HEK293 (cell line): ENCODE results near the gene SUPT5H.

ENCODE experiments used
- CTCF ChIA-PET: fragments of 350-600 bp; formaldehyde crosslinking; extraction: SDS; loops from one replicate; lab custom pipeline; 2021; ENCODE audit warnings: antibody characterized with exemption; lab: Yijun Ruan, JAX
- POLR2A ChIA-PET: fragments of 300-600 bp; formaldehyde crosslinking; extraction: SDS; loops from one replicate; lab custom pipeline; 2020; ENCODE audit warnings: antibody characterized with exemption, inconsistent platforms; lab: Yijun Ruan, JAX
- H3K27ac ChIP-seq: fragments of 200-500 bp; sonication (Bioruptor generic); 2 replicates; pipeline ENCODE4 v1.5.1; 2014; ENCODE audit warnings: low read depth, low read length, control low read depth, inconsistent platforms; ENCODE audit errors: extremely low read depth
- H3K36me3 ChIP-seq, 2 experiments: fragments of 200-500 bp in 1 of 2; sonication (Bioruptor generic) in 1 of 2; 1 replicate in 1 of 2; 2 replicates in 1 of 2; pipeline ENCODE4 v1.5.1; 2014 to 2017; ENCODE audit warnings: inconsistent platforms in 2 of 2, low read length in 2 of 2; ENCODE audit not compliant: control insufficient read depth in 2 of 2, insufficient read depth in 1 of 2
- H3K4me1 ChIP-seq: fragments of 200-500 bp; sonication (Bioruptor generic); 2 replicates; pipeline ENCODE4 v1.5.1; 2014; ENCODE audit warnings: mild to moderate bottlenecking, low read length, inconsistent platforms; ENCODE audit not compliant: control insufficient read depth, insufficient read depth
- H3K4me3 ChIP-seq: 2 replicates; pipeline ENCODE4 v1.5.1; 2011; ENCODE audit warnings: low read depth, mild to moderate bottlenecking, control low read depth, low read length, moderate library complexity
- H3K9me3 ChIP-seq: fragments of 200-500 bp; sonication (Bioruptor generic); 2 replicates; pipeline ENCODE4 v1.5.1; 2014; ENCODE audit warnings: low read depth, low read length, inconsistent platforms; ENCODE audit not compliant: control insufficient read depth, insufficient read depth
- GLI4 ChIP-seq: fragments of 450-650 bp; formaldehyde crosslinking; IDR thresholded peaks from 2 replicates; pipeline ENCODE4 v1.5.1; 2016; ENCODE audit warnings: missing biosample characterization, missing genetic modification characterization
- IKZF3 ChIP-seq: fragments of 450-650 bp; IDR thresholded peaks from 2 replicates; pipeline ENCODE4 v1.5.0; 2018; ENCODE audit warnings: missing biosample characterization, mild to moderate bottlenecking, missing genetic modification characterization, moderate library complexity
- OVOL3 ChIP-seq: fragments of 450-650 bp; formaldehyde crosslinking; IDR thresholded peaks from 2 replicates; pipeline ENCODE4 v1.5.1; 2016; ENCODE audit warnings: missing biosample characterization, missing genetic modification characterization
- SCRT2 ChIP-seq: fragments of 450-650 bp; formaldehyde crosslinking; IDR thresholded peaks from 2 replicates; pipeline ENCODE4 v1.5.1; 2016; ENCODE audit warnings: missing biosample characterization, missing genetic modification characterization
- SP2 ChIP-seq: fragments of 450-650 bp; formaldehyde crosslinking; IDR thresholded peaks from 2 replicates; pipeline ENCODE4 v1.5.1; 2016; ENCODE audit warnings: missing biosample characterization, missing genetic modification characterization
- TRIM28 ChIP-seq: IDR thresholded peaks from 2 replicates; pipeline ENCODE4 v1.6.1; 2011; ENCODE audit warnings: low read length, control low read depth, borderline replicate concordance
- YY2 ChIP-seq: fragments of 450-650 bp; formaldehyde crosslinking; IDR thresholded peaks from 2 replicates; pipeline ENCODE4 v1.5.1; 2016; ENCODE audit warnings: missing biosample characterization, missing genetic modification characterization
- ZFP69B ChIP-seq: fragments of 450-650 bp; formaldehyde crosslinking; IDR thresholded peaks from 2 replicates; pipeline ENCODE4 v1.5.1; 2016; ENCODE audit warnings: missing biosample characterization, missing genetic modification characterization
- ZNF132 ChIP-seq: fragments of 450-650 bp; formaldehyde crosslinking; IDR thresholded peaks from 2 replicates; pipeline ENCODE4 v1.5.1; 2017; ENCODE audit warnings: missing biosample characterization, missing genetic modification characterization, borderline replicate concordance
- ZNF146 ChIP-seq: fragments of 450-650 bp; formaldehyde crosslinking; IDR thresholded peaks from 2 replicates; pipeline ENCODE4 v1.5.1; 2016; ENCODE audit warnings: missing biosample characterization, missing genetic modification characterization
- ZNF211 ChIP-seq: fragments of 450-650 bp; formaldehyde crosslinking; IDR thresholded peaks from 2 replicates; pipeline ENCODE4 v1.5.1; 2016; ENCODE audit warnings: low read depth, missing biosample characterization, missing genetic modification characterization
- ZNF223 ChIP-seq: fragments of 450-650 bp; formaldehyde crosslinking; IDR thresholded peaks from 2 replicates; pipeline ENCODE4 v1.5.1; 2016; ENCODE audit warnings: missing biosample characterization, missing genetic modification characterization
- ZNF324 ChIP-seq: fragments of 450-650 bp; formaldehyde crosslinking; IDR thresholded peaks from 2 replicates; pipeline ENCODE4 v1.5.1; 2016; ENCODE audit warnings: missing biosample characterization, missing genetic modification characterization
- ZNF514 ChIP-seq: fragments of 450-650 bp; formaldehyde crosslinking; IDR thresholded peaks from 2 replicates; pipeline ENCODE4 v1.5.1; 2016; ENCODE audit warnings: missing biosample characterization, missing genetic modification characterization
- ZNF529 ChIP-seq: fragments of 450-650 bp; formaldehyde crosslinking; IDR thresholded peaks from 2 replicates; pipeline ENCODE4 v1.5.1; 2017; ENCODE audit warnings: missing genetic modification characterization, missing biosample characterization; ENCODE audit not compliant: insufficient replicate concordance
- ZNF555 ChIP-seq: fragments of 450-650 bp; formaldehyde crosslinking; conservative IDR thresholded peaks from 2 replicates; pipeline ENCODE4 v1.5.1; 2017; ENCODE audit warnings: missing biosample characterization, mild to moderate bottlenecking, missing genetic modification characterization, inconsistent platforms
- ZNF600 ChIP-seq: fragments of 450-650 bp; formaldehyde crosslinking; IDR thresholded peaks from 2 replicates; pipeline ENCODE4 v1.5.1; 2016; ENCODE audit warnings: missing biosample characterization, missing genetic modification characterization
- ZNF654 ChIP-seq: fragments of 450-650 bp; formaldehyde crosslinking; IDR thresholded peaks from 2 replicates; pipeline ENCODE4 v1.5.1; 2016; ENCODE audit warnings: low read depth, missing biosample characterization, missing genetic modification characterization
- ZNF707 ChIP-seq: fragments of 450-650 bp; formaldehyde crosslinking; IDR thresholded peaks from 2 replicates; pipeline ENCODE4 v1.5.1; 2016; ENCODE audit warnings: missing biosample characterization, missing genetic modification characterization
- ZNF830 ChIP-seq: fragments of 450-650 bp; IDR thresholded peaks from 2 replicates; pipeline ENCODE4 v1.5.0; 2018; ENCODE audit warnings: missing biosample characterization, missing genetic modification characterization, low read depth, mild to moderate bottlenecking, moderate library complexity
- ZSCAN16 ChIP-seq: fragments of 450-650 bp; formaldehyde crosslinking; IDR thresholded peaks from 2 replicates; pipeline ENCODE4 v1.5.1; 2016; ENCODE audit warnings: missing biosample characterization, missing genetic modification characterization
- ZXDB ChIP-seq: fragments of 450-650 bp; formaldehyde crosslinking; IDR thresholded peaks from 2 replicates; pipeline ENCODE4 v1.5.1; 2016; ENCODE audit warnings: missing biosample characterization, missing genetic modification characterization
- TF ChIP-seq, protein P1 (sequence below): fragments of 450-650 bp; formaldehyde crosslinking; IDR thresholded peaks from 2 replicates; pipeline ENCODE4 v1.5.1; 2016; ENCODE audit warnings: missing biosample characterization, missing genetic modification characterization
- TF ChIP-seq, protein P2 (sequence below): fragments of 450-650 bp; formaldehyde crosslinking; optimal IDR thresholded peaks from 2 replicates; pipeline ENCODE3; 2016; ENCODE audit warnings: missing biosample characterization, mild to moderate bottlenecking, missing genetic modification characterization
- TF ChIP-seq, protein P3 (sequence below): fragments of 450-650 bp; formaldehyde crosslinking; IDR thresholded peaks from 2 replicates; pipeline ENCODE4 v1.5.1; 2016; ENCODE audit warnings: missing biosample characterization, missing genetic modification characterization
- TF ChIP-seq, protein P4 (sequence below): fragments of 450-650 bp; formaldehyde crosslinking; IDR thresholded peaks from 2 replicates; pipeline ENCODE4 v1.5.1; 2016; ENCODE audit warnings: missing biosample characterization, missing genetic modification characterization
- TF ChIP-seq, protein P5 (sequence below): fragments of 450-650 bp; formaldehyde crosslinking; IDR thresholded peaks from 2 replicates; pipeline ENCODE4 v1.5.1; 2016; ENCODE audit warnings: missing biosample characterization, missing genetic modification characterization

SUPT5H gene

DNA sequence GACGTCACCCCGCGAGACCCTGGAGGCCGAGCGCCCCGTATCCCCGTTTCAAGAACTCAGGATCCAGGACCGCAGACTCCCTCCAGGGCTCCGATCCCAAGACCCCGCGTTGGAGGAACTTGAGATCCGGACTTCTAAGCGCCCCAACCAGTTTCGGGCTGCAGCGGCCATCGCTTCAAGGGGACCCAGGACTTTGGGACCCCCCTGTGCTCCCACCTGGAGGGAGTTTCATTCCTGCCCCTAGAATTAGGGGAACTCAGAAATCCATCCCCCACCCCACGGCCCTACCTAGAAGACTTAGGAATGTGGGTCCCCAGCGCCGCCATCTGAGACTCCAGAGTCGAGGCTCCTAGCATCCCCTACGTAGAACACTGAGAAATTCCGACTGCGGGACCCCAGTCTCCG lies 32.5 kb upstream of the SUPT5H start (continued):
- TF ChIP-seq, protein P1, sequence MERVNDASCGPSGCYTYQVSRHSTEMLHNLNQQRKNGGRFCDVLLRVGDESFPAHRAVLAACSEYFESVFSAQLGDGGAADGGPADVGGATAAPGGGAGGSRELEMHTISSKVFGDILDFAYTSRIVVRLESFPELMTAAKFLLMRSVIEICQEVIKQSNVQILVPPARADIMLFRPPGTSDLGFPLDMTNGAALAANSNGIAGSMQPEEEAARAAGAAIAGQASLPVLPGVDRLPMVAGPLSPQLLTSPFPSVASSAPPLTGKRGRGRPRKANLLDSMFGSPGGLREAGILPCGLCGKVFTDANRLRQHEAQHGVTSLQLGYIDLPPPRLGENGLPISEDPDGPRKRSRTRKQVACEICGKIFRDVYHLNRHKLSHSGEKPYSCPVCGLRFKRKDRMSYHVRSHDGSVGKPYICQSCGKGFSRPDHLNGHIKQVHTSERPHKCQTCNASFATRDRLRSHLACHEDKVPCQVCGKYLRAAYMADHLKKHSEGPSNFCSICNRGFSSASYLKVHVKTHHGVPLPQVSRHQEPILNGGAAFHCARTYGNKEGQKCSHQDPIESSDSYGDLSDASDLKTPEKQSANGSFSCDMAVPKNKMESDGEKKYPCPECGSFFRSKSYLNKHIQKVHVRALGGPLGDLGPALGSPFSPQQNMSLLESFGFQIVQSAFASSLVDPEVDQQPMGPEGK (tag by site-specific recombination): no peak
- no peak for TF ChIP-seq ZNF830
- TF ChIP-seq, protein P2, sequence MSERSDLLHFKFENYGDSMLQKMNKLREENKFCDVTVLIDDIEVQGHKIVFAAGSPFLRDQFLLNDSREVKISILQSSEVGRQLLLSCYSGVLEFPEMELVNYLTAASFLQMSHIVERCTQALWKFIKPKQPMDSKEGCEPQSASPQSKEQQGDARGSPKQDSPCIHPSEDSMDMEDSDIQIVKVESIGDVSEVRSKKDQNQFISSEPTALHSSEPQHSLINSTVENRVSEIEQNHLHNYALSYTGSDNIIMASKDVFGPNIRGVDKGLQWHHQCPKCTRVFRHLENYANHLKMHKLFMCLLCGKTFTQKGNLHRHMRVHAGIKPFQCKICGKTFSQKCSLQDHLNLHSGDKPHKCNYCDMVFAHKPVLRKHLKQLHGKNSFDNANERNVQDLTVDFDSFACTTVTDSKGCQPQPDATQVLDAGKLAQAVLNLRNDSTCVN (tag by site-specific recombination): no peak
- no peak for TF ChIP-seq ZNF514
- no peak for TF ChIP-seq ZNF654 (tag by site-specific recombination)
- no peak for TF ChIP-seq ZNF529 (tag by site-specific recombination)
- no peak for TF ChIP-seq GLI4
- TF ChIP-seq ZNF600 (tag by site-specific recombination): no peak
- TF ChIP-seq YY2 (tag by site-specific recombination): 0 out of 2 replicates have a peak, but pooled peaks have one; percentile 0
- no peak for TF ChIP-seq ZNF555 (tag by site-specific recombination)
- TF ChIP-seq ZNF707 (tag by site-specific recombination): no peak
- peak; percentile 83 for TF ChIP-seq ZNF223 (tag by site-specific recombination)
- TF ChIP-seq ZSCAN16 (tag by site-specific recombination): no peak
- TF ChIP-seq ZXDB (tag by site-specific recombination): peak; percentile 81; the same call in 1 of the 2 replicates
- no peak for TF ChIP-seq TRIM28
- no peak for TF ChIP-seq SCRT2 (tag by site-specific recombination)
- no peak for TF ChIP-seq ZNF324 (tag by site-specific recombination)
- TF ChIP-seq ZNF132 (tag by site-specific recombination): no peak
- TF ChIP-seq, protein P3, sequence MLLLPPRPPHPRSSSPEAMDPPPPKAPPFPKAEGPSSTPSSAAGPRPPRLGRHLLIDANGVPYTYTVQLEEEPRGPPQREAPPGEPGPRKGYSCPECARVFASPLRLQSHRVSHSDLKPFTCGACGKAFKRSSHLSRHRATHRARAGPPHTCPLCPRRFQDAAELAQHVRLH (tag by site-specific recombination): no peak
- TF ChIP-seq ZNF146 (tag by site-specific recombination): no peak
- TF ChIP-seq, protein P4, sequence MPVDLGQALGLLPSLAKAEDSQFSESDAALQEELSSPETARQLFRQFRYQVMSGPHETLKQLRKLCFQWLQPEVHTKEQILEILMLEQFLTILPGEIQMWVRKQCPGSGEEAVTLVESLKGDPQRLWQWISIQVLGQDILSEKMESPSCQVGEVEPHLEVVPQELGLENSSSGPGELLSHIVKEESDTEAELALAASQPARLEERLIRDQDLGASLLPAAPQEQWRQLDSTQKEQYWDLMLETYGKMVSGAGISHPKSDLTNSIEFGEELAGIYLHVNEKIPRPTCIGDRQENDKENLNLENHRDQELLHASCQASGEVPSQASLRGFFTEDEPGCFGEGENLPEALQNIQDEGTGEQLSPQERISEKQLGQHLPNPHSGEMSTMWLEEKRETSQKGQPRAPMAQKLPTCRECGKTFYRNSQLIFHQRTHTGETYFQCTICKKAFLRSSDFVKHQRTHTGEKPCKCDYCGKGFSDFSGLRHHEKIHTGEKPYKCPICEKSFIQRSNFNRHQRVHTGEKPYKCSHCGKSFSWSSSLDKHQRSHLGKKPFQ (tag by site-specific recombination): no peak
- no peak for TF ChIP-seq SP2 (tag by site-specific recombination)
- TF ChIP-seq, all 188 proteins: peak for 15

DNA sequence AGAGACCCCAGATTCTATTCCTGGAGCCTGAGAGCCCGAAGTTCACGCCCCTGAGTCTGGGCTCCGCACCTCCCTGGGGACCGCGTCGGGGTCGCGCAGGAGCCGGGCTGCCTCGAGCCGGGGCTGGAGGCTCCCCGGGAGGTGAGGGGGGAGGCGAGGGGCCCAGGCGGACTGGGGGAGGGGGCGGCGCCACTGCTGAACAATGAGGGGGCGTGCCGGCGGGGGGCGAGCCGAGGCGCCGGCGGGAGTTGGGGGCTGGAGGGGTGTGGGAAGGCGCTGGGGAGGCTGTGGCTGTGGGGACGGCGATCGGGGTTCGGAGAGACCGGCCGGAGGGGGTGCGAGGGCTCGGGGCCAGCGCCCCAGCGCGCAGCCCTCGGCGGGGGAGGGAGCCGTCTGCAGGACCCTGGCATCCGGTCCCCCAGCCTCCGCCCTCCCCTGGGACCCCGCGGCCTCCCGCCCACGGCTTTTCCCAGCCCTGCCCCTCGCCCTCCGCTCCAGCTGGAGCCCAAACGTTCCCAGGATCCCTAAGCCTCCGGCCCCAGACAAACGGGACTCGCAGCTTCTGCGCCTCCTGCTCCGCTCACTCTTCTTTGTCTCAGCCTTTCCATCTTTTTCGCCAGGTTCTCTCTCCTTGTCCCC lies 32.0 kb upstream of the SUPT5H start:
- peak overlapping the region; percentile 91 for H3K27ac ChIP-seq
- no peaks in the 10 kb centered on the region for H3K9me3 ChIP-seq
- peaks cover 29 to 33% of the 10 kb centered on the region in 2 experiments; a peak in 2 of 3 replicates for H3K36me3 ChIP-seq
- ChIA-PET CTCF (interaction anchor here (0.6 to 2.6 kb wide), 14 partner anchors 10 to 427 kb away, joined by 3 to 16 read pairs (median 3); partner anchors contain the start of genes MED29, PAF1 and RPS16), POLR2A (interaction anchor here (1.1 to 2.3 kb wide), 7 partner anchors 11 to 32 kb away, joined by 3 to 68 read pairs (median 12); partner anchors contain the start of genes MED29, PAF1, RPS16 and SUPT5H)
- peak overlapping the region; percentile 69 for H3K4me3 ChIP-seq
- peaks cover 31% of the 10 kb centered on the region for H3K4me1 ChIP-seq
- no peak for TF ChIP-seq ZNF211 (tag by site-specific recombination)
- TF ChIP-seq, protein P5, sequence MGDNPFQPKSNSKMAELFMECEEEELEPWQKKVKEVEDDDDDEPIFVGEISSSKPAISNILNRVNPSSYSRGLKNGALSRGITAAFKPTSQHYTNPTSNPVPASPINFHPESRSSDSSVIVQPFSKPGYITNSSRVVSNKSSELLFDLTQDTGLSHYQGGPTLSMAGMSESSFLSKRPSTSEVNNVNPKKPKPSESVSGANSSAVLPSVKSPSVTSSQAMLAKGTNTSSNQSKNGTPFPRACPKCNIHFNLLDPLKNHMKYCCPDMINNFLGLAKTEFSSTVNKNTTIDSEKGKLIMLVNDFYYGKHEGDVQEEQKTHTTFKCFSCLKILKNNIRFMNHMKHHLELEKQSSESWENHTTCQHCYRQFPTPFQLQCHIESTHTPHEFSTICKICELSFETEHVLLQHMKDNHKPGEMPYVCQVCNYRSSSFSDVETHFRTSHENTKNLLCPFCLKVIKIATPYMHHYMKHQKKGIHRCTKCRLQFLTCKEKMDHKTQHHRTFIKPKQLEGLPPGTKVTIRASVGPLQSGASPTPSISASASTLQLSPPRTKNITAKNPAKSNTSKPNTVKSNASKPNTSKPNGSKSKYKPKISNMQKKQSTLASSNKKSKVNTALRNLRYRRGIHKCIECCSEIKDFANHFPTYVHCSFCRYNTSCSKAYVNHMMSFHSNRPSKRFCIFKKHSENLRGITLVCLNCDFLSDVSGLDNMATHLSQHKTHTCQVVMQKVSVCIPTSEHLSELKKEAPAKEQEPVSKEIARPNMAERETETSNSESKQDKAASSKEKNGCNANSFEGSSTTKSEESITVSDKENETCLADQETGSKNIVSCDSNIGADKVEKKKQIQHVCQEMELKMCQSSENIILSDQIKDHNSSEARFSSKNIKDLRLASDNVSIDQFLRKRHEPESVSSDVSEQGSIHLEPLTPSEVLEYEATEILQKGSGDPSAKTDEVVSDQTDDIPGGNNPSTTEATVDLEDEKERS: no peak
- no peak for TF ChIP-seq ZFP69B (tag by site-specific recombination)
- peak; percentile 91 for TF ChIP-seq IKZF3 (tag by site-specific recombination)
- TF ChIP-seq OVOL3 (tag by site-specific recombination): no peak
